PC-3 (cell line): ENCODE results near the gene ZBTB21.

Experiments used
- CTCF ChIP-seq: fragments of 300-600 bp; sonication (generic); conservative IDR thresholded peaks from 2 replicates; pipeline ENCODE4 v1.5.1; 2017; ENCODE audit warnings: antibody characterized with exemption, low read depth, mild to moderate bottlenecking, low read length
- EZH2 ChIP-seq: fragments of 300-600 bp; sonication (generic); IDR thresholded peaks from one replicate; pipeline ENCODE4 v1.6.1; 2017; ENCODE audit warnings: antibody characterized with exemption, mild to moderate bottlenecking, low read length; ENCODE audit not compliant: unreplicated experiment
- EZH2phosphoT487 ChIP-seq: fragments of 300-600 bp; sonication (generic); IDR thresholded peaks from 2 replicates; pipeline ENCODE4 v1.6.1; 2018; ENCODE audit warnings: mild to moderate bottlenecking, antibody characterized with exemption, low read length, borderline replicate concordance

GRCh38 chr21:42056468-42056867 is 46.3 kb upstream of the ZBTB21 start:
- TF ChIP-seq CTCF (no peak), EZH2phosphoT487 (no peak), EZH2 (no peak)
